GM23338 (cell line): ENCODE data around the gene NYAP2. TPM values are rescaled to one million over a fixed set of nuclear protein-coding genes. Genes with fewer than 3 reads are reported as not detected.

Source experiments
- ATAC-seq: fragments of 200-7000 bp; cut with Tn5 transposase; 3 replicates; pipeline ENCODE4 v1.9.1; 2020
- DNase-seq: peaks from one replicate; pipeline ENCODE4 v3.0.0-alpha.2; 2015; ENCODE audit warnings: low spot score
- H2AFZ ChIP-seq: fragments of 200-600 bp; sonication (generic); 2 replicates; pipeline ENCODE4 v1.8.0; 2016; ENCODE audit warnings: antibody characterized with exemption, mild to moderate bottlenecking, moderate library complexity
- H3F3A ChIP-seq: fragments of 200-600 bp; sonication (generic); replicated peaks from 2 replicates; pipeline ENCODE4 v1.8.0; 2017; ENCODE audit warnings: antibody characterized with exemption, mixed run types, low read depth
- H3K27ac ChIP-seq: fragments of 200-600 bp; sonication (generic); 2 replicates; pipeline ENCODE4 v1.6.1; 2016; ENCODE audit warnings: low read depth
- H3K27me3 ChIP-seq: fragments of 200-600 bp; sonication (generic); 2 replicates; pipeline ENCODE4 v1.8.0; 2016; ENCODE audit warnings: mild to moderate bottlenecking, mixed run types, moderate library complexity; ENCODE audit not compliant: insufficient read depth
- H3K36me3 ChIP-seq: fragments of 200-600 bp; sonication (generic); 2 replicates; pipeline ENCODE4 v1.8.0; 2016; ENCODE audit warnings: mild to moderate bottlenecking; ENCODE audit not compliant: insufficient read depth
- H3K4me1 ChIP-seq: fragments of 200-600 bp; sonication (generic); 2 replicates; pipeline ENCODE4 v1.8.0; 2016; ENCODE audit warnings: mild to moderate bottlenecking, moderate library complexity; ENCODE audit not compliant: insufficient read depth
- H3K4me2 ChIP-seq: fragments of 200-600 bp; sonication (generic); 2 replicates; pipeline ENCODE4 v1.7.1; 2017; ENCODE audit warnings: mixed run types
- H3K4me3 ChIP-seq: fragments of 200-600 bp; sonication (generic); 2 replicates; pipeline ENCODE4 v1.6.1; 2016; ENCODE audit warnings: mixed run types
- H3K79me2 ChIP-seq: fragments of 200-600 bp; sonication (generic); replicated peaks from 2 replicates; pipeline ENCODE4 v1.8.0; 2017; ENCODE audit warnings: mild to moderate bottlenecking; ENCODE audit not compliant: insufficient read depth
- H3K9me2 ChIP-seq: fragments of 200-600 bp; sonication (generic); 2 replicates; pipeline ENCODE4 v1.8.0; 2017; ENCODE audit not compliant: insufficient read depth
- H4K20me1 ChIP-seq: fragments of 200-600 bp; sonication (generic); replicated peaks from 2 replicates; pipeline ENCODE4 v1.8.0; 2017; ENCODE audit warnings: mild to moderate bottlenecking; ENCODE audit not compliant: insufficient read depth
- H3K27ac Mint-ChIP-seq: 2 replicates; pipeline ENCODE4 v1.8.0; 2020; ENCODE audit warnings: inconsistent platforms, mild to moderate bottlenecking, moderate library complexity, mixed read lengths
- H3K27me3 Mint-ChIP-seq: 3 replicates; pipeline ENCODE4 v1.8.0; 2022; ENCODE audit warnings: low read depth, mild to moderate bottlenecking, moderate library complexity, mixed read lengths, inconsistent platforms; ENCODE audit not compliant: insufficient read depth, poor library complexity
- H3K36me3 Mint-ChIP-seq: 3 replicates; pipeline ENCODE4 v1.8.0; 2021; ENCODE audit warnings: low read depth, mild to moderate bottlenecking, inconsistent platforms, moderate library complexity, mixed read lengths
- H3K4me1 Mint-ChIP-seq: 3 replicates; pipeline ENCODE4 v1.8.0; 2020; ENCODE audit warnings: mild to moderate bottlenecking, inconsistent platforms, mixed read lengths
- H3K4me3 Mint-ChIP-seq: 3 replicates; pipeline ENCODE4 v1.8.0; 2021; ENCODE audit warnings: moderate library complexity, mild to moderate bottlenecking, inconsistent platforms, mixed read lengths
- H3K9me3 Mint-ChIP-seq: 3 replicates; pipeline ENCODE4 v1.8.0; 2020; ENCODE audit warnings: moderate library complexity, mild to moderate bottlenecking, inconsistent platforms, mixed read lengths
- CREB1 ChIP-seq: fragments of 250-450 bp; sonication (Bioruptor Pico); IDR thresholded peaks from 2 replicates; pipeline ENCODE4 v1.5.0; 2020; ENCODE audit warnings: low read depth, mild to moderate bottlenecking, moderate library complexity
- EZH2 ChIP-seq: fragments of 200-600 bp; sonication (generic); IDR thresholded peaks from one replicate; pipeline ENCODE4 v1.8.0; 2017; ENCODE audit warnings: antibody characterized with exemption, mild to moderate bottlenecking, low read depth; ENCODE audit not compliant: unreplicated experiment
- EZH2phosphoT487 ChIP-seq: fragments of 200-600 bp; sonication (generic); IDR thresholded peaks from one replicate; pipeline ENCODE4 v1.8.1; 2018; ENCODE audit warnings: antibody characterized with exemption; ENCODE audit not compliant: unreplicated experiment
- JUNB ChIP-seq: IDR thresholded peaks from one replicate; pipeline ENCODE4 v1.6.1; 2016; ENCODE audit warnings: antibody characterized with exemption; ENCODE audit not compliant: unreplicated experiment
- NANOG ChIP-seq: IDR thresholded peaks from 2 replicates; pipeline ENCODE4 v1.6.1; 2016; ENCODE audit warnings: antibody characterized with exemption, borderline replicate concordance
- POLR2AphosphoS5 ChIP-seq: IDR thresholded peaks from 2 replicates; pipeline ENCODE4 v1.6.1; 2016; ENCODE audit warnings: antibody characterized with exemption, low read depth
- STAT1 ChIP-seq: IDR thresholded peaks from one replicate; pipeline ENCODE4 v1.6.1; 2016; ENCODE audit warnings: antibody characterized with exemption; ENCODE audit not compliant: unreplicated experiment
- ZNF114 ChIP-seq: fragments of 250-450 bp; sonication (Bioruptor Pico); IDR thresholded peaks from 2 replicates; pipeline ENCODE4 v1.5.0; 2020; ENCODE audit warnings: mild to moderate bottlenecking, moderate library complexity
- ZNF331 ChIP-seq: fragments of 250-450 bp; sonication (Bioruptor Pico); IDR thresholded peaks from 2 replicates; pipeline ENCODE4 v1.5.0; 2020; ENCODE audit warnings: low read depth, mild to moderate bottlenecking, moderate library complexity
- polyA plus RNA-seq: library from polyadenylated mRNA; unstranded; fragments of >200 nt; fragmentation: Nextera tagmentation; extraction: Ambion mirVana; gene quantifications from 2 replicates; pipeline ENCODE4 v1.2.1, GENCODE V29; 2016
- total RNA-seq: library from RNA; depleted of rRNA; stranded (reverse); fragments of >200 nt; shearing (Covaris generic); gene quantifications from 2 replicates; pipeline ENCODE4 v1.2.3, GENCODE V29; 2014
- TF ChIP-seq, protein P1 (sequence below): IDR thresholded peaks from one replicate; pipeline ENCODE4 v1.6.1; 2018; ENCODE audit warnings: antibody characterized with exemption; ENCODE audit not compliant: unreplicated experiment
- TF ChIP-seq, protein P2 (sequence below): fragments of 250-450 bp; sonication (Bioruptor Pico); IDR thresholded peaks from 2 replicates; pipeline ENCODE4 v1.5.0; 2020; ENCODE audit warnings: mild to moderate bottlenecking, moderate library complexity
- TF ChIP-seq, protein P3 (sequence below), 2 experiments: fragments of 200-600 bp in 1 of 2; sonication (generic) in 1 of 2; conservative IDR thresholded peaks; 2 replicates each; pipeline versions ENCODE4 v1.5.1 to v1.6.1; 2016 to 2017; ENCODE audit warnings: antibody characterized with exemption in 2 of 2, low read depth in 2 of 2, mild to moderate bottlenecking in 2 of 2, moderate library complexity in 1 of 2
- TF ChIP-seq, protein P4 (sequence below): IDR thresholded peaks from 2 replicates; pipeline ENCODE4 v1.6.1; 2016; ENCODE audit warnings: antibody characterized with exemption

The NYAP2 gene
- total and polyA plus RNA-seq, 2 experiments from 2014 or later, result not detected

DNA sequence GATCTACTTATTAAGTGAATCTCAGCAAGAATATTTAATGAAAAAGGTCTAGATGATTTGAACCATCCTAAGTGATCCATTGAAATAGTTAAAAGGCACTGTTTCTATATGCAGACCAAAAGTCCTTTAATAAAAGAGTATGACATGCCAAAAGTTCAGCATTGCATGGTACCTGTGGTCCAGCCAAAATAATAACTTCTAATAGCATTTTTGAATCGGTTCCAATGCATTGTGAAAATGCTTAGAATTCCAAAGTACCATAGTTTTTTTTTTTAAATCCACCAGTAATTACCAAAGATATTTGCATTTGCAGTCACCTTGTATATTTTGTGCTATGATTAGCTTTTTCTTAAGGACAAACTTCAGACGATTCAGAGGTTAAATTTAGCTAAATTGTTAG is 79.9 kb downstream of the NYAP2 start:
- no peaks in the 10 kb centered on the region for H3K4me1 Mint-ChIP-seq
- H3K36me3 Mint-ChIP-seq, result no peaks in the 10 kb centered on the region
- TF ChIP-seq EZH2, result no peak
- TF ChIP-seq POLR2AphosphoS5, result no peak
- TF ChIP-seq ZNF114 (CRISPR knock-in tag), result no peak
- TF ChIP-seq, protein P1, sequence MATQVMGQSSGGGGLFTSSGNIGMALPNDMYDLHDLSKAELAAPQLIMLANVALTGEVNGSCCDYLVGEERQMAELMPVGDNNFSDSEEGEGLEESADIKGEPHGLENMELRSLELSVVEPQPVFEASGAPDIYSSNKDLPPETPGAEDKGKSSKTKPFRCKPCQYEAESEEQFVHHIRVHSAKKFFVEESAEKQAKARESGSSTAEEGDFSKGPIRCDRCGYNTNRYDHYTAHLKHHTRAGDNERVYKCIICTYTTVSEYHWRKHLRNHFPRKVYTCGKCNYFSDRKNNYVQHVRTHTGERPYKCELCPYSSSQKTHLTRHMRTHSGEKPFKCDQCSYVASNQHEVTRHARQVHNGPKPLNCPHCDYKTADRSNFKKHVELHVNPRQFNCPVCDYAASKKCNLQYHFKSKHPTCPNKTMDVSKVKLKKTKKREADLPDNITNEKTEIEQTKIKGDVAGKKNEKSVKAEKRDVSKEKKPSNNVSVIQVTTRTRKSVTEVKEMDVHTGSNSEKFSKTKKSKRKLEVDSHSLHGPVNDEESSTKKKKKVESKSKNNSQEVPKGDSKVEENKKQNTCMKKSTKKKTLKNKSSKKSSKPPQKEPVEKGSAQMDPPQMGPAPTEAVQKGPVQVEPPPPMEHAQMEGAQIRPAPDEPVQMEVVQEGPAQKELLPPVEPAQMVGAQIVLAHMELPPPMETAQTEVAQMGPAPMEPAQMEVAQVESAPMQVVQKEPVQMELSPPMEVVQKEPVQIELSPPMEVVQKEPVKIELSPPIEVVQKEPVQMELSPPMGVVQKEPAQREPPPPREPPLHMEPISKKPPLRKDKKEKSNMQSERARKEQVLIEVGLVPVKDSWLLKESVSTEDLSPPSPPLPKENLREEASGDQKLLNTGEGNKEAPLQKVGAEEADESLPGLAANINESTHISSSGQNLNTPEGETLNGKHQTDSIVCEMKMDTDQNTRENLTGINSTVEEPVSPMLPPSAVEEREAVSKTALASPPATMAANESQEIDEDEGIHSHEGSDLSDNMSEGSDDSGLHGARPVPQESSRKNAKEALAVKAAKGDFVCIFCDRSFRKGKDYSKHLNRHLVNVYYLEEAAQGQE, result no peak
- TF ChIP-seq STAT1, result no peak
- no peak for TF ChIP-seq NANOG
- TF ChIP-seq ZNF331 (CRISPR knock-in tag), result no peak
- TF ChIP-seq JUNB, result no peak
- no peak for TF ChIP-seq CREB1 (CRISPR knock-in tag)
- no peak for TF ChIP-seq EZH2phosphoT487
- TF ChIP-seq, protein P2, sequence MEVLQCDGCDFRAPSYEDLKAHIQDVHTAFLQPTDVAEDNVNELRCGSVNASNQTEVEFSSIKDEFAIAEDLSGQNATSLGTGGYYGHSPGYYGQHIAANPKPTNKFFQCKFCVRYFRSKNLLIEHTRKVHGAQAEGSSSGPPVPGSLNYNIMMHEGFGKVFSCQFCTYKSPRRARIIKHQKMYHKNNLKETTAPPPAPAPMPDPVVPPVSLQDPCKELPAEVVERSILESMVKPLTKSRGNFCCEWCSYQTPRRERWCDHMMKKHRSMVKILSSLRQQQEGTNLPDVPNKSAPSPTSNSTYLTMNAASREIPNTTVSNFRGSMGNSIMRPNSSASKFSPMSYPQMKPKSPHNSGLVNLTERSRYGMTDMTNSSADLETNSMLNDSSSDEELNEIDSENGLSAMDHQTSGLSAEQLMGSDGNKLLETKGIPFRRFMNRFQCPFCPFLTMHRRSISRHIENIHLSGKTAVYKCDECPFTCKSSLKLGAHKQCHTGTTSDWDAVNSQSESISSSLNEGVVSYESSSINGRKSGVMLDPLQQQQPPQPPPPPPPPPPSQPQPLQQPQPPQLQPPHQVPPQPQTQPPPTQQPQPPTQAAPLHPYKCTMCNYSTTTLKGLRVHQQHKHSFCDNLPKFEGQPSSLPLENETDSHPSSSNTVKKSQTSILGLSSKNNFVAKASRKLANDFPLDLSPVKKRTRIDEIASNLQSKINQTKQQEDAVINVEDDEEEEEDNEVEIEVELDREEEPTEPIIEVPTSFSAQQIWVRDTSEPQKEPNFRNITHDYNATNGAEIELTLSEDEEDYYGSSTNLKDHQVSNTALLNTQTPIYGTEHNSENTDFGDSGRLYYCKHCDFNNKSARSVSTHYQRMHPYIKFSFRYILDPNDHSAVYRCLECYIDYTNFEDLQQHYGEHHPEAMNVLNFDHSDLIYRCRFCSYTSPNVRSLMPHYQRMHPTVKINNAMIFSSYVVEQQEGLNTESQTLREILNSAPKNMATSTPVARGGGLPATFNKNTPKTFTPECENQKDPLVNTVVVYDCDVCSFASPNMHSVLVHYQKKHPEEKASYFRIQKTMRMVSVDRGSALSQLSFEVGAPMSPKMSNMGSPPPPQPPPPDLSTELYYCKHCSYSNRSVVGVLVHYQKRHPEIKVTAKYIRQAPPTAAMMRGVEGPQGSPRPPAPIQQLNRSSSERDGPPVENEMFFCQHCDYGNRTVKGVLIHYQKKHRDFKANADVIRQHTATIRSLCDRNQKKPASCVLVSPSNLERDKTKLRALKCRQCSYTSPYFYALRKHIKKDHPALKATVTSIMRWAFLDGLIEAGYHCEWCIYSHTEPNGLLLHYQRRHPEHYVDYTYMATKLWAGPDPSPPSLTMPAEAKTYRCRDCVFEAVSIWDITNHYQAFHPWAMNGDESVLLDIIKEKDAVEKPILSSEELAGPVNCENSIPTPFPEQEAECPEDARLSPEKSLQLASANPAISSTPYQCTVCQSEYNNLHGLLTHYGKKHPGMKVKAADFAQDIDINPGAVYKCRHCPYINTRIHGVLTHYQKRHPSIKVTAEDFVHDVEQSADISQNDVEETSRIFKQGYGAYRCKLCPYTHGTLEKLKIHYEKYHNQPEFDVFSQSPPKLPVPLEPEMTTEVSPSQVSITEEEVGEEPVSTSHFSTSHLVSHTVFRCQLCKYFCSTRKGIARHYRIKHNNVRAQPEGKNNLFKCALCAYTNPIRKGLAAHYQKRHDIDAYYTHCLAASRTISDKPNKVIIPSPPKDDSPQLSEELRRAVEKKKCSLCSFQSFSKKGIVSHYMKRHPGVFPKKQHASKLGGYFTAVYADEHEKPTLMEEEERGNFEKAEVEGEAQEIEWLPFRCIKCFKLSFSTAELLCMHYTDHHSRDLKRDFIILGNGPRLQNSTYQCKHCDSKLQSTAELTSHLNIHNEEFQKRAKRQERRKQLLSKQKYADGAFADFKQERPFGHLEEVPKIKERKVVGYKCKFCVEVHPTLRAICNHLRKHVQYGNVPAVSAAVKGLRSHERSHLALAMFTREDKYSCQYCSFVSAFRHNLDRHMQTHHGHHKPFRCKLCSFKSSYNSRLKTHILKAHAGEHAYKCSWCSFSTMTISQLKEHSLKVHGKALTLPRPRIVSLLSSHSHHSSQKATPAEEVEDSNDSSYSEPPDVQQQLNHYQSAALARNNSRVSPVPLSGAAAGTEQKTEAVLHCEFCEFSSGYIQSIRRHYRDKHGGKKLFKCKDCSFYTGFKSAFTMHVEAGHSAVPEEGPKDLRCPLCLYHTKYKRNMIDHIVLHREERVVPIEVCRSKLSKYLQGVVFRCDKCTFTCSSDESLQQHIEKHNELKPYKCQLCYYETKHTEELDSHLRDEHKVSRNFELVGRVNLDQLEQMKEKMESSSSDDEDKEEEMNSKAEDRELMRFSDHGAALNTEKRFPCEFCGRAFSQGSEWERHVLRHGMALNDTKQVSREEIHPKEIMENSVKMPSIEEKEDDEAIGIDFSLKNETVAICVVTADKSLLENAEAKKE (CRISPR knock-in tag), result no peak
- TF ChIP-seq, protein P3, sequence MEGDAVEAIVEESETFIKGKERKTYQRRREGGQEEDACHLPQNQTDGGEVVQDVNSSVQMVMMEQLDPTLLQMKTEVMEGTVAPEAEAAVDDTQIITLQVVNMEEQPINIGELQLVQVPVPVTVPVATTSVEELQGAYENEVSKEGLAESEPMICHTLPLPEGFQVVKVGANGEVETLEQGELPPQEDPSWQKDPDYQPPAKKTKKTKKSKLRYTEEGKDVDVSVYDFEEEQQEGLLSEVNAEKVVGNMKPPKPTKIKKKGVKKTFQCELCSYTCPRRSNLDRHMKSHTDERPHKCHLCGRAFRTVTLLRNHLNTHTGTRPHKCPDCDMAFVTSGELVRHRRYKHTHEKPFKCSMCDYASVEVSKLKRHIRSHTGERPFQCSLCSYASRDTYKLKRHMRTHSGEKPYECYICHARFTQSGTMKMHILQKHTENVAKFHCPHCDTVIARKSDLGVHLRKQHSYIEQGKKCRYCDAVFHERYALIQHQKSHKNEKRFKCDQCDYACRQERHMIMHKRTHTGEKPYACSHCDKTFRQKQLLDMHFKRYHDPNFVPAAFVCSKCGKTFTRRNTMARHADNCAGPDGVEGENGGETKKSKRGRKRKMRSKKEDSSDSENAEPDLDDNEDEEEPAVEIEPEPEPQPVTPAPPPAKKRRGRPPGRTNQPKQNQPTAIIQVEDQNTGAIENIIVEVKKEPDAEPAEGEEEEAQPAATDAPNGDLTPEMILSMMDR (conservative IDR thresholded peaks at IDR 0.05; ENCODE audit: low read depth in 2 of 2), result no peak
- TF ChIP-seq, protein P4, sequence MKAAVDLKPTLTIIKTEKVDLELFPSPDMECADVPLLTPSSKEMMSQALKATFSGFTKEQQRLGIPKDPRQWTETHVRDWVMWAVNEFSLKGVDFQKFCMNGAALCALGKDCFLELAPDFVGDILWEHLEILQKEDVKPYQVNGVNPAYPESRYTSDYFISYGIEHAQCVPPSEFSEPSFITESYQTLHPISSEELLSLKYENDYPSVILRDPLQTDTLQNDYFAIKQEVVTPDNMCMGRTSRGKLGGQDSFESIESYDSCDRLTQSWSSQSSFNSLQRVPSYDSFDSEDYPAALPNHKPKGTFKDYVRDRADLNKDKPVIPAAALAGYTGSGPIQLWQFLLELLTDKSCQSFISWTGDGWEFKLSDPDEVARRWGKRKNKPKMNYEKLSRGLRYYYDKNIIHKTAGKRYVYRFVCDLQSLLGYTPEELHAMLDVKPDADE, result no peak
- Histone ChIP-seq H3K36me3 (no peaks in the 10 kb centered on the region), H3K27me3 (no peaks in the 10 kb centered on the region), H3F3A (no peaks in the 10 kb centered on the region), H3K27ac (no peak overlapping the region), H3K4me1 (no peaks in the 10 kb centered on the region), H3K4me3 (no peak overlapping the region), H2AFZ (no peak overlapping the region), H4K20me1 (no peaks in the 10 kb centered on the region), H3K4me2 (no peak overlapping the region), H3K79me2 (no peaks in the 10 kb centered on the region), H3K9me2 (0 out of 2 replicates have a peak, but pooled peaks cover 2% of the 10 kb centered on the region)
- no peak overlapping the region for H3K4me3 Mint-ChIP-seq
- no peak overlapping the region for H3K27ac Mint-ChIP-seq
- ATAC-seq, result no peak
- no peaks in the 10 kb centered on the region for H3K27me3 Mint-ChIP-seq
- no peak for DNase-seq
- no peaks in the 10 kb centered on the region for H3K9me3 Mint-ChIP-seq
